ENCODE data around the gene PRKCA. TPM values are rescaled to one million over a fixed set of nuclear protein-coding genes. Genes with fewer than 3 reads are reported as not detected.
A peak's percentile ranks its signal among the peaks of the same experiment; 100 is the strongest.
"Not testable (repeated sequence)": the region's sequence is repeated elsewhere in the genome, so short reads cannot be mapped to it uniquely, and the experiment has no call there.

Gene PRKCA
- total RNA-seq, 2 experiments from 2014 or later: 84.4 to 87.9 TPM

GRCh38 chr17:66706851-66707450 is 404.5 kb downstream of the PRKCA start:
- Mint-ChIP-seq H3K36me3 (ENCODE audit: low read depth) (peaks cover 12% of the 10 kb centered on the region), H3K27ac (peak overlapping the region; percentile 1), H3K9me3 (no peaks in the 10 kb centered on the region), H3K27me3 (no peaks in the 10 kb centered on the region), H3K4me3 (no peak overlapping the region), H3K4me1 (ENCODE audit: low read depth) (peaks cover 28% of the 10 kb centered on the region)
- ChIA-PET CTCF (no interaction called here), POLR2A (no interaction called here)
- TF ChIP-seq, protein P1, sequence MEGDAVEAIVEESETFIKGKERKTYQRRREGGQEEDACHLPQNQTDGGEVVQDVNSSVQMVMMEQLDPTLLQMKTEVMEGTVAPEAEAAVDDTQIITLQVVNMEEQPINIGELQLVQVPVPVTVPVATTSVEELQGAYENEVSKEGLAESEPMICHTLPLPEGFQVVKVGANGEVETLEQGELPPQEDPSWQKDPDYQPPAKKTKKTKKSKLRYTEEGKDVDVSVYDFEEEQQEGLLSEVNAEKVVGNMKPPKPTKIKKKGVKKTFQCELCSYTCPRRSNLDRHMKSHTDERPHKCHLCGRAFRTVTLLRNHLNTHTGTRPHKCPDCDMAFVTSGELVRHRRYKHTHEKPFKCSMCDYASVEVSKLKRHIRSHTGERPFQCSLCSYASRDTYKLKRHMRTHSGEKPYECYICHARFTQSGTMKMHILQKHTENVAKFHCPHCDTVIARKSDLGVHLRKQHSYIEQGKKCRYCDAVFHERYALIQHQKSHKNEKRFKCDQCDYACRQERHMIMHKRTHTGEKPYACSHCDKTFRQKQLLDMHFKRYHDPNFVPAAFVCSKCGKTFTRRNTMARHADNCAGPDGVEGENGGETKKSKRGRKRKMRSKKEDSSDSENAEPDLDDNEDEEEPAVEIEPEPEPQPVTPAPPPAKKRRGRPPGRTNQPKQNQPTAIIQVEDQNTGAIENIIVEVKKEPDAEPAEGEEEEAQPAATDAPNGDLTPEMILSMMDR (IDR thresholded peaks at IDR 0.05): no peak
- intact Hi-C loops (cut with micrococcal nuclease): no loop called here
- ATAC-seq (no peak), DNase-seq (no peak)

DNA sequence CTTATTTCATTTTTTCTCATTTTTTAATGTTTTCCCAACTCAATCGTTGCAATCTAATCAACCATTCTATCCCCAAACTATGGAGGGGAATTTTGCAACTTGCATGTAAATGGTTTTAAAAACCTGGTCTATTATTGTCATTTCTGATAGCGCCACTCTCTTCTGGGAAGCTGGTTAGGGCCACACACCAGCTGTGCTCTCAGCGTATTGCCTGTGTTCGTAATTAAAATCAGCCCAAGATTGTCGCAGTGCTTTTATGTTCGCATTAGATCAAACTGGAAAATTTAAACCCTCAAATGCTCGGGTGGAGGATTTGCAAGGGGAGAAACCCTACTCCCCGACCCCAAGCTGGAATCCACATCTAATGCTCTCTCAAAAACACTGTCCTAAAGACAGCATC is 409.0 kb downstream of the PRKCA start:
- ChIA-PET POLR2A (no interaction called here), CTCF (interaction anchor here (1.2 kb wide), 1 partner anchor 509 kb away, joined by 3 read pairs; no protein-coding TSS in a partner anchor)
- Mint-ChIP-seq H3K36me3 (ENCODE audit: low read depth) (peaks cover 30% of the 10 kb centered on the region), H3K9me3 (no peaks in the 10 kb centered on the region), H3K27me3 (no peaks in the 10 kb centered on the region), H3K4me3 (no peak overlapping the region), H3K27ac (no peak overlapping the region), H3K4me1 (ENCODE audit: low read depth) (peaks cover 54% of the 10 kb centered on the region)
- intact Hi-C loops (cut with micrococcal nuclease): no loop called here
- no peak for DNase-seq
- TF ChIP-seq, protein P1 (IDR thresholded peaks at IDR 0.05): no peak
- ATAC-seq: no peak

DNA sequence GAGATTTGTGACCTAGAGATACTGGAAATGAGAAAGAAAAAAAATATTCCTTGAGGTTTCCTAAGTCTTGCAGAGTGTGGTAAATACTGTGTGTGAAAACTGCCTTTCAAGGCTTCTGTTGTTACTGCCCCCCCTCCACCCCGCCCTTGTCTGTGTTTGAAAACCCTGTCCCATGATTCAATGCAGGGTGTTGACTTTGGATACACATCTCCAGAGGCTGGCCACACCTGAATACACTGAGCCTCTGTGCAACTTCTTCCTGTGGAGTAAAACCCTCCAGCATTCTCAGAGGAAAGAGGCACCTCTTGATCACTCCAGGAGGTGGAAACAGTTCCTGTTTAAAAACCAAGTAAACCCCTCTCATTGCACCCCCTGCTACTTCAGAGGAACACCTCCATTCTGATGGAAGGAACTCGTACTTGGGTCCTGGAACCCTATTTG is 409.5 kb downstream of the PRKCA start:
- Mint-ChIP-seq H3K36me3 (ENCODE audit: low read depth) (peaks cover 33% of the 10 kb centered on the region), H3K4me1 (ENCODE audit: low read depth) (peaks cover 52% of the 10 kb centered on the region), H3K27ac (peak overlapping the region; percentile 83), H3K4me3 (no peak overlapping the region), H3K27me3 (no peaks in the 10 kb centered on the region), H3K9me3 (no peaks in the 10 kb centered on the region)
- DNase-seq (no peak), ATAC-seq (no peak)
- CTCF ChIA-PET: interaction anchor here (1.2 kb wide), 1 partner anchor 510 kb away, joined by 3 read pairs; no protein-coding TSS in a partner anchor
- TF ChIP-seq, protein P1 (IDR thresholded peaks at IDR 0.05): no peak
- intact Hi-C loops (cut with micrococcal nuclease): no loop called here
- POLR2A ChIA-PET: no interaction called here

- Mint-ChIP-seq H3K4me1 (ENCODE audit: low read depth) (peaks cover 52% of the 10 kb centered on the region), H3K4me3 (no peak overlapping the region), H3K27me3 (no peaks in the 10 kb centered on the region), H3K36me3 (ENCODE audit: low read depth) (peaks cover 38% of the 10 kb centered on the region), H3K9me3 (no peaks in the 10 kb centered on the region), H3K27ac (peak overlapping the region; percentile 83)
- intact Hi-C loops (cut with micrococcal nuclease): no loop called here
- TF ChIP-seq, protein P1 (IDR thresholded peaks at IDR 0.05): no peak
- no peak for DNase-seq
- ChIA-PET CTCF (interaction anchor here (1.2 kb wide), 1 partner anchor 510 kb away, joined by 3 read pairs; no protein-coding TSS in a partner anchor), POLR2A (no interaction called here)
- no peak for ATAC-seq
Observed at GRCh38 chr17:66712453-66712852, 410.0 kb downstream of the PRKCA start.

GRCh38 chr17:66713021-66713532 is 410.7 kb downstream of the PRKCA start:
- ATAC-seq; CTCF ChIA-PET; POLR2A ChIA-PET; H3K27me3 Mint-ChIP-seq; DNase-seq; H3K9me3 Mint-ChIP-seq; H3K4me3 Mint-ChIP-seq; intact Hi-C loops (cut with micrococcal nuclease): not testable (repeated sequence)
- Mint-ChIP-seq H3K36me3 (ENCODE audit: low read depth) (peaks cover 40% of the 10 kb centered on the region), H3K27ac (peak overlapping the region; percentile 83), H3K4me1 (ENCODE audit: low read depth) (peaks cover 52% of the 10 kb centered on the region)
